GM12872 (cell line): Measurements from ENCODE around the gene GPR176.

Experiments
- TF ChIP-seq, protein P1 (sequence below): IDR thresholded peaks from 3 replicates; pipeline ENCODE4 v1.5.1; 2011; ENCODE audit warnings: low read depth, mild to moderate bottlenecking, low read length, moderate library complexity; ENCODE audit not compliant: insufficient read depth

The GPR176 gene

DNA sequence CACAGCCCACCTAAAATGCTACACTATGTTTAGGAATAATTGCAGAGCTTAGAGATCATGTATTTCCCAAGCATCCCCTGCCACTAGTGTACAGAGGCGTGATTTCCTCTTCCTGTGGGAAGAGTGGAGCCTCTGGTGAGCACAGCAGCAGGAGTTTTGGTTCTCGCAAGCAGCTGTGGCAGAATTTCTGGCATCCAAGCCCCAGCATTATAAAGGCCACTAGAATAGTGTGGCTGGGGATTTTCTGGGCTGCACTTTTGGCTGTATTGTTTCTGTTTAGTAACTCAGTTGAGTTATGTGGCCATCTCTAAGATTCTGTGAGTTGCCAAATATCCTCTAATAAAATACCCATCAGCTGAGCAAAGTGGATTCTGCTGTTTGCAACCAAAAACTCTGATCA lies 64.7 kb downstream of the GPR176 start:
- TF ChIP-seq, protein P1, sequence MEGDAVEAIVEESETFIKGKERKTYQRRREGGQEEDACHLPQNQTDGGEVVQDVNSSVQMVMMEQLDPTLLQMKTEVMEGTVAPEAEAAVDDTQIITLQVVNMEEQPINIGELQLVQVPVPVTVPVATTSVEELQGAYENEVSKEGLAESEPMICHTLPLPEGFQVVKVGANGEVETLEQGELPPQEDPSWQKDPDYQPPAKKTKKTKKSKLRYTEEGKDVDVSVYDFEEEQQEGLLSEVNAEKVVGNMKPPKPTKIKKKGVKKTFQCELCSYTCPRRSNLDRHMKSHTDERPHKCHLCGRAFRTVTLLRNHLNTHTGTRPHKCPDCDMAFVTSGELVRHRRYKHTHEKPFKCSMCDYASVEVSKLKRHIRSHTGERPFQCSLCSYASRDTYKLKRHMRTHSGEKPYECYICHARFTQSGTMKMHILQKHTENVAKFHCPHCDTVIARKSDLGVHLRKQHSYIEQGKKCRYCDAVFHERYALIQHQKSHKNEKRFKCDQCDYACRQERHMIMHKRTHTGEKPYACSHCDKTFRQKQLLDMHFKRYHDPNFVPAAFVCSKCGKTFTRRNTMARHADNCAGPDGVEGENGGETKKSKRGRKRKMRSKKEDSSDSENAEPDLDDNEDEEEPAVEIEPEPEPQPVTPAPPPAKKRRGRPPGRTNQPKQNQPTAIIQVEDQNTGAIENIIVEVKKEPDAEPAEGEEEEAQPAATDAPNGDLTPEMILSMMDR, result no peak

DNA sequence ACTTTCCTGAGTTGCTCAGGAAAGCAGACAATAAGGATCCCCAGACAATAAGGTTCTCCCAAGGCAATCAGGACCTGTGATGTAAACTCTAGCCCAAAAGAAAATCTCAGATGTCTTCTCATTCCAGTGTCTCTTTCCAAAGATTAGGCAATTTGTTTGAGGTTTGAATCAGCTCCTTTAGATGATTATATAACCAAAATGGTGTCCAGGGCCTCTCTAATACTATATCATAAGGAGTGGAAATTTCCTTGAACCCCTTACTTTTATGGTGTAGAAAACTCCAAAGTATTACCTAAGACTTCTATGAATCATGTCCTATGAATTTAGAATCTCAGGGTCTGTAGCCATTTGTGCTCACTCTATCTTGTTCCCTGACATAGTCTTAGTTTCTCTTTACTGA lies 65.9 kb downstream of the GPR176 start:
- TF ChIP-seq, protein P1, result no peak

DNA sequence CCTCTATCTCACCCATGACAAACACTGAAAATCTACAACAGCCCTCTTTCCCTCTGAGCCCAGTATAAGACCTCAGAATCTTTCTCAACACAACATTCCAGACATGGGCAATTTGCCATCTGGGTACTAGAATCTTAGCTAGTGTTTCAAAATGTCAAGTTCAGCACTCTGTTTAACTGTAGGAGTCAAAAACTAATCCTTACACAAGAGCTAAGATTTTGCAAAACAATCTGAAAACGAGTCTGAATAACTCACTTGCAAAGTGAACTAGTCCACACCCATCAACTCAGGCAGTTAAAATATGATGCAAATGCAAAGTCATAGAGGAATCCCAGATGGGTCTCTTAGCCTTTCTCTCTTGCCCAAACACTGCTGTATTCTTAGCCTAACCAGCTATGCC lies 67.8 kb downstream of the GPR176 start:
- TF ChIP-seq, protein P1, result no peak

DNA sequence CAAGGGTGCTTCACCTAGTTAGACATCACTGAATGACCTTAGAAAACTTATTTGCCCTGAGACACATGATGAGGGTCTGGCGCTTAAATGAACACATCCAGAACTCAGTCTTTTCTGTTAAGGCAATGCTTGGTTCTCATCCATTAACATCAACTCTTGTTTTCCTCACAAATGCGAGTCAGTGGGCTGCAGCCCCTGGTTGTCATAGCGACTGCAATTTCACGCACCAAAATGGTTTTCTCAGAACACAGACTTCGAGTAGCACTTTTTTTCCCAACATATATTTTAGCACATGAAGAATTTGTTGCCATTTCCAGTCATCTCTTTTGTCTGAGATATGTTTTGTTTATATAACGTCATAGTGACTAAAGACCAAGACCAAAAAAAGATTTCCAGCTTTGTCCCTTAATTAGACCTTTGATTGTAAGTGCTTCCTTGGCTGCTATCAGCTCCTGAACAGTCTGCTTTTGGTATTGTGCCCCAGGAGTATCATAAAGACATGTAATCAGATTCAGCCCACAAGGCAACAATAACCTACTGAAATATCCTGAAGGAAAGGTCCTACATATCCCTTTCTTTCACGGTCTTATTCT lies 68.5 kb downstream of the GPR176 start:
- TF ChIP-seq, protein P1, result no peak

DNA sequence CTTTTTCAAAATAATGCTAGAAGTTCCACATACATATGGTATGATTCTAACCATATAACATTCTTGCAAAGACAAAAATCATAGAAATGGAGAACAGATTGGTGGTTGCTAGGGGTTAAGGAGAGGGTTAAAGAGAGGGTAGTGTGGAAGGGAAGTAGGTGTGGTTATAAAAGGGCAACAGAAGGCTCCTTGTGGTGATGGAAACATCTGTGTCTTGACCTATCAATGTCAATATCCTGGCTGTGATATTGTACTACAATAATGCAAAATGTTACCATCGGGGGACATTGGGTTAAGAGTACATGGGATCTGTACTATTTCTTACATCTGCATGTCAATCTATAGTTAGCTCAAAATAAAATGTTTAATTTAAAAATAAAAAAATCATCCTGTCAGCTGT lies 69.6 kb downstream of the GPR176 start:
- TF ChIP-seq, protein P1, result no peak

DNA sequence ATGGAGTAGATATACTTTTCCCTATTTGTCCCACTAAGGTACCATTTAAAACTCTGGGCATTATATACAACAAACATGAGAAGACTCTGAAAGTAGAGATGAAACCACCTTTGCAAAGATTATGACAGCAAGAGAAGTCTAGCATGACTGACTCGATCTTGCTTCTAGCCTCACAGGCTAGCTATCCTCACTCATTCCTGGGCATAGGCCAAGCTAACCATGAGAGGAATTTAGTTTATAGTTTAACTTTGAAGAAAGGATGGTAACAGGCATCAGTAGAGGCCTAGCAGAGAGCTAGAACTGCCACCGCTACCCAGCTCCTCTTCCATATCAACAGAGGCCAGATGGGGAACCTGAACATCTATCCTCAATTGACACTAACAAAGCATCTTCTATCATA lies 74.0 kb downstream of the GPR176 start:
- TF ChIP-seq, protein P1, result no peak

DNA sequence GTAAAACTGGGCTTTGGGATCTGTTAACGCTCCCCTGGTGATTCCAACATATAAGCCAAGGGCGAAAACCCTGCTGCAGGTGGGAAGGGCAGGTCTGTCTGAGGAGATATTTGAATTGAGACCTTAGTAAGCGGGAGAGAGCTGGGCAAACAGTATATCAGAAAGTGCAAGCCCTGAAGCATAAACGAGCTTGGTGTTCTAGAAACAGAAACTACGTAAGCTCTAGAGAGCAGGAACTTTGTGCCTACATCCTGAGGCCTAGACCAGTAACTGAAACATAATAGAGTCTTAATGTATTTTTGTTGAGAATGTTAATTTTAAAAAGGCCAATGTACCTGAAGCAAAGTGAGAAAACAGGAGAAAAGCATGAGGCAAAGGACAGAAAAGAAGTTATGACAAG lies 74.5 kb downstream of the GPR176 start:
- TF ChIP-seq, protein P1, result no peak

DNA sequence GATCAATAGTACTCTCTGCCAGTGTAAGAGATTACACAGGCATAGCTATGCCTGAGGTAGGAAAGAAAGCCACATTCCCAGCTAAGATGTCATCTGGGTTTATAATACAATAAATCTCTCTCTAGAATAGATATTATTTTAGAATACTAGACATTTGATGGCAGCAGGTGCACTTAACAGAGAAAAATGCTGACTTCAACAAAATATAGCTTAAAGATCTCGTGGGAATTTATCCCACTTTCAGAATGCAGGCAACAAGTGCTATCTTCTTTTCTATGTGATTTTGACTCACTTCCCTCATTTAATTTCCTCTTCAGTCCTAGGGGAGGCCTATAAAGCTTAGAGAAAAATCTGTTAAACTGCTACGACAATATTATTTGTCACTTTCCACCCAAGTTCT lies 76.5 kb downstream of the GPR176 start:
- TF ChIP-seq, protein P1, result no peak
